HepG2 (cell line): Measurements from ENCODE around the gene BOD1. TPM values are rescaled to one million over a fixed set of nuclear protein-coding genes. Genes with fewer than 3 reads are reported as not detected.

Experiments
- ATAC-seq: fragments of 200-7000 bp; cut with Tn5 transposase; 3 replicates; pipeline ENCODE4 v1.9.1; 2020; ENCODE audit warnings: mild to moderate bottlenecking, moderate library complexity
- BruUV-seq: library from RNA; stranded (reverse); fragments of 400-500 nt; replicated peaks from 2 replicates; lab custom pipeline; 2021; lab: Mats Ljungman, UMichigan
- CTCF ChIA-PET: fragments of 300-600 bp; formaldehyde crosslinking; extraction: SDS; loops from one replicate; lab custom pipeline; 2021; ENCODE audit warnings: low total read pairs, inconsistent platforms, low intra/inter-chr PET ratio; lab: Yijun Ruan, JAX
- POLR2A ChIA-PET: fragments of 350-600 bp; sonication (Branson Sonifier 250); formaldehyde crosslinking; loops from one replicate; lab custom pipeline; 2020; ENCODE audit warnings: antibody characterized with exemption, inconsistent platforms; lab: Yijun Ruan, JAX
- DNase-seq: peaks from one replicate; pipeline ENCODE4 v3.0.0-alpha.2; 2015; ENCODE audit warnings: low spot score
- FAIRE-seq: peaks from 3 replicates; lab custom pipeline; 2011; peaks lifted over from hg19 to GRCh38; lab: Jason Lieb, UNC
- H2AFZ ChIP-seq: one replicate; pipeline ENCODE4 v1.6.1; 2011; ENCODE audit warnings: low read length, inconsistent platforms
- H3K27ac ChIP-seq: fragments of 300-600 bp; 3 replicates; pipeline ENCODE4 v1.8.0; 2011; ENCODE audit warnings: mixed run types, mild to moderate bottlenecking, mixed read lengths, low read length, inconsistent platforms; ENCODE audit not compliant: insufficient read depth; ENCODE audit errors: extremely low read length
- H3K27me3 ChIP-seq, 2 experiments: fragments of 200-600 bp in 1 of 2; 2 replicates in 1 of 2; 3 replicates in 1 of 2; pipeline versions ENCODE4 v1.6.0 to v1.8.0; 2011; ENCODE audit warnings: low read length in 2 of 2, mild to moderate bottlenecking in 2 of 2, moderate library complexity in 2 of 2, inconsistent platforms in 1 of 2; ENCODE audit not compliant: insufficient read depth in 2 of 2, control insufficient read depth in 1 of 2
- H3K36me3 ChIP-seq, 2 experiments: fragments of 200-600 bp in 1 of 2; replicated peaks in 1 of 2; 2 replicates in 1 of 2; 3 replicates in 1 of 2; pipeline versions ENCODE4 v1.5.1 to v1.8.0; 2011; ENCODE audit warnings: low read length in 2 of 2, inconsistent platforms in 1 of 2; ENCODE audit not compliant: insufficient read depth in 2 of 2, control insufficient read depth in 1 of 2
- H3K4me1 ChIP-seq: 2 replicates; pipeline ENCODE4 v1.5.1; 2012; ENCODE audit warnings: low read length, inconsistent platforms; ENCODE audit not compliant: insufficient read depth
- H3K4me2 ChIP-seq: 2 replicates; pipeline ENCODE4 v1.6.0; 2011; ENCODE audit warnings: low read depth, low read length, inconsistent platforms
- H3K4me3 ChIP-seq, 3 experiments: fragments of 200-600 bp in 1 of 3; sonication (generic), shearing (Covaris generic) in 1 of 3; replicated peaks in 1 of 3; 2 replicates each; pipeline ENCODE4 v1.5.1; 2011 to 2016; ENCODE audit warnings: low read length in 3 of 3, inconsistent platforms in 2 of 3, low read depth in 2 of 3, mild to moderate bottlenecking in 2 of 3, control low read depth in 1 of 3, mixed read lengths in 1 of 3; ENCODE audit not compliant: insufficient read depth in 1 of 3
- H3K79me2 ChIP-seq: one replicate; pipeline ENCODE4 v1.6.1; 2011; ENCODE audit warnings: low read length, inconsistent platforms; ENCODE audit not compliant: insufficient read depth
- H3K9ac ChIP-seq: 2 replicates; pipeline ENCODE4 v1.6.0; 2011; ENCODE audit warnings: mild to moderate bottlenecking, low read depth, low read length, inconsistent platforms; ENCODE audit not compliant: insufficient read depth
- H3K9me3 ChIP-seq: 2 replicates; pipeline ENCODE4 v1.5.1; 2012; ENCODE audit warnings: mild to moderate bottlenecking, low read length
- H4K20me1 ChIP-seq: 2 replicates; pipeline ENCODE4 v1.6.0; 2011; ENCODE audit warnings: inconsistent platforms, mild to moderate bottlenecking, low read length, moderate library complexity; ENCODE audit not compliant: insufficient read depth
- HNF4A ChIP-seq: sonication (generic); formaldehyde crosslinking; IDR thresholded peaks from 2 replicates; pipeline ENCODE4 v1.4.0; 2020; ENCODE audit warnings: missing genetic modification reagents
- HNRNPK ChIP-seq: fragments of 200-400 bp; formaldehyde crosslinking; IDR thresholded peaks from 2 replicates; pipeline ENCODE4 v1.6.1; 2018; ENCODE audit warnings: low read length, low read depth, moderate library complexity, mild to moderate bottlenecking; ENCODE audit not compliant: poor library complexity, severe bottlenecking
- SETDB1 ChIP-seq: sonication (generic); formaldehyde crosslinking; IDR thresholded peaks from 2 replicates; pipeline ENCODE4 v1.5.1; 2020; ENCODE audit warnings: missing genetic modification reagents, mild to moderate bottlenecking, borderline replicate concordance
- ZNF17 ChIP-seq: sonication (generic); formaldehyde crosslinking; IDR thresholded peaks from 2 replicates; pipeline ENCODE4 v1.5.0; 2020; ENCODE audit warnings: mild to moderate bottlenecking, missing genetic modification reagents
- ZNF703 ChIP-seq: sonication (generic); formaldehyde crosslinking; IDR thresholded peaks from 2 replicates; pipeline ENCODE4 v1.5.1; 2020; ENCODE audit warnings: missing genetic modification reagents, mild to moderate bottlenecking, moderate library complexity, borderline replicate concordance
- ZNF879 ChIP-seq: sonication (generic); formaldehyde crosslinking; IDR thresholded peaks from 2 replicates; pipeline ENCODE4 v1.8.1; 2023; ENCODE audit warnings: missing genetic modification reagents
- WGBS: methylation state at CpG from one replicate; pipeline ENCODE4 v1.1.6; 2017; ENCODE audit warnings: low lambda C conversion rate; 5-methylcytosine and 5-hydroxymethylcytosine counted together
- in situ Hi-C: cut with HindIII; loops from 2 replicates; pipeline ENCODE4 v1.10.0; 2017; ENCODE audit warnings: low pct_unique_long_range_greater_than_20kb; ENCODE audit not compliant: extremely low pct_ligation_motif_present
- intact Hi-C: fragments of 100-400 bp; cut with micrococcal nuclease; formaldehyde crosslinking; loops from one replicate; pipeline ENCODE4 v1.10.0; 2022; ENCODE audit not compliant: unreplicated experiment
- polyA plus RNA-seq, 8 experiments: library from polyadenylated mRNA; depleted of rRNA in 3 of 8; stranded (reverse) in 7 of 8; unstranded in 1 of 8; fragments of >200 nt; fragmentation: Illumina TruSeq in 4 of 8; extraction: Trizol in 4 of 8; gene quantifications; 2 replicates each; pipeline versions ENCODE4 v1.2.1 to v1.2.3, GENCODE V29; 2011 to 2016; ENCODE audit warnings: low read depth in 4 of 8, missing spikeins in 1 of 8, mixed read lengths in 1 of 8; ENCODE audit not compliant: insufficient read depth in 1 of 8
- total RNA-seq, 5 experiments: library from RNA; depleted of rRNA; stranded (reverse); fragments of >200 nt; fragmentation: Illumina TruSeq; extraction: Trizol; gene quantifications; 2 replicates each; pipeline ENCODE4 v1.2.3, GENCODE V29; 2016; ENCODE audit warnings: low read depth in 1 of 5

Gene BOD1
- total and polyA plus RNA-seq, 2 of the 13 experiments (the other 11 are each of a cell fraction or from before 2014, with no cell fraction given) = 81.5 to 103 TPM

DNA sequence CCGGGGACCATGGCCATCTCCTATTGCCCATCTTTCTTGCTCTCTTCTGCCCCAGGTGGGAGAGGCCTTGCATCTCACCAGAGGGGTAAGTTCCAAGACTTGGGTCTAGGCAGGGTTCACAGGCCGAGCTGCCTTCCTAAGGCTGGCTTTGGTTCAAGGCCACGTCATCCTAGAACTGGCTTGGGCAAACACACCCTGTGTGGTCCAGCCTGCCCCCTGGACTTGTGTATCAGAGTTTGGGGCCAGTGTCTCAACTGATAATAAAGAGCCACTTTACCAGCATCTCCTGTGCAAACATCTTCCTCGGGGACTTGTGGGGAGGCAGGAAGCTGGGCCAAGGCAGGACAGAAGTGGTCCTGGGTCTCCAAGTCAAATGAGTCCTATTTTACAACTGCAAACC lies 17.8 kb downstream of the BOD1 start:
- BruUV-seq = no TSS peak
- Histone ChIP-seq H3K27ac (no peak overlapping the region), H3K4me3 (no peak overlapping the region), H3K27me3 (no peaks in the 10 kb centered on the region), H3K79me2 (no peaks in the 10 kb centered on the region), H2AFZ (no peak overlapping the region), H3K9ac (no peak overlapping the region), H3K36me3 (no peaks in the 10 kb centered on the region), H3K4me1 (no peaks in the 10 kb centered on the region), H3K9me3 (0 out of 2 replicates have a peak, but pooled peaks cover 6% of the 10 kb centered on the region), H4K20me1 (no peaks in the 10 kb centered on the region), H3K4me2 (no peak overlapping the region)
- ChIA-PET CTCF (no interaction called here), POLR2A (no interaction called here)
- in situ Hi-C loops (no loop called here), intact Hi-C loops (no loop called here)
- ATAC-seq (no peak; the same call in 2 of the 3 replicates), FAIRE-seq (no peak), DNase-seq (no peak)
- no peak for TF ChIP-seq ZNF703 (CRISPR knock-in tag)
- TF ChIP-seq HNF4A (CRISPR knock-in tag) = peak; percentile 13; the same call in 1 of the 2 replicates
- no peak for TF ChIP-seq ZNF17
- 63% methylated on average over 2 of the region's 4 CpGs for WGBS

DNA sequence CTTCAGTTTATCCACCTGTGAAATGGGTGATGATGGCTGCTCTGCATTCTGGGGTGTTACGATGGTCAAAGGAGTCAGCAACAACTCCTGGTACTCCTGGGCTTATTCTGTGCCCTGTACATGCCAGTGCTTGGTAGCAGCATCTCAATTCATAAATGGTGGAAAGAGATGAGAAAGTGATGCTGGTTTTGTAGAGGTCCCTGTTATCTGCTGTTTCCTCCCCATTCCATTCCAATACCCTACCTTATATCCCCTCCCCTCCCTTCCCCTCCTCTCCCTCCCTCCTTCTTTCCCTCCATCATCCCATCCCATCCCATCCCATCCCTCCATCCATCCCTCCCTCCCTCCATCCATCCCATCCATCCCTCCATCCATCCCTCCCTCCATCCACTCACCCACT lies 19.1 kb downstream of the BOD1 start:
- in situ Hi-C loops (no loop called here), intact Hi-C loops (no loop called here)
- CTCF ChIA-PET = no interaction called here
- Histone ChIP-seq H3K4me2 (no peak overlapping the region), H3K4me1 (no peaks in the 10 kb centered on the region), H4K20me1 (no peaks in the 10 kb centered on the region), H3K27me3 (no peaks in the 10 kb centered on the region), H3K79me2 (no peaks in the 10 kb centered on the region), H3K27ac (no peak overlapping the region), H3K36me3 (no peaks in the 10 kb centered on the region), H3K9ac (no peak overlapping the region), H2AFZ (no peak overlapping the region), H3K4me3 (no peak overlapping the region), H3K9me3 (peaks cover 19% of the 10 kb centered on the region)
- TF ChIP-seq SETDB1 (no peak), ZNF879 (no peak), HNRNPK (peak; percentile 74)
- POLR2A ChIA-PET = no interaction called here
- no peak for ATAC-seq
- no peak for DNase-seq
- 86% methylated on average over 1 of the region's 1 CpG for WGBS
- BruUV-seq = no TSS peak
- no peak for FAIRE-seq
